WTC11 (cell line): Measurements from ENCODE around the gene AGER. TPM values are rescaled to one million over a fixed set of nuclear protein-coding genes. Genes with fewer than 3 reads are reported as not detected.
A peak's percentile ranks its signal among the peaks of the same experiment; 100 is the strongest.

ENCODE experiments used
- ATAC-seq: fragments of 200-7000 bp; cut with Tn5 transposase; 2 replicates; pipeline ENCODE4 v1.10.0; 2021; ENCODE audit warnings: mild to moderate bottlenecking, moderate library complexity
- CTCF ChIA-PET: fragments of 300-600 bp; sonication (Branson Sonifier 250); formaldehyde crosslinking; loops from one replicate; lab custom pipeline; 2021; ENCODE audit warnings: antibody characterized with exemption; lab: Charles Lee
- POLR2A ChIA-PET: fragments of 350-600 bp; sonication (Branson Sonifier 250); formaldehyde crosslinking; loops from one replicate; lab custom pipeline; 2021; ENCODE audit warnings: antibody characterized with exemption; lab: Charles Lee
- DNase-seq: peaks from one replicate; pipeline ENCODE4 v3.0.0; 2021; ENCODE audit warnings: low spot score
- H3K27ac Mint-ChIP-seq: 2 replicates; pipeline ENCODE4 v1.8.0; 2021; ENCODE audit warnings: mixed read lengths
- H3K27me3 Mint-ChIP-seq: 2 replicates; pipeline ENCODE4 v1.8.0; 2021; ENCODE audit warnings: low read depth, mild to moderate bottlenecking, moderate library complexity, mixed read lengths
- H3K36me3 Mint-ChIP-seq: 2 replicates; pipeline ENCODE4 v1.8.0; 2021; ENCODE audit warnings: mixed read lengths
- H3K4me1 Mint-ChIP-seq: 2 replicates; pipeline ENCODE4 v1.8.0; 2022; ENCODE audit warnings: mixed read lengths
- H3K4me3 Mint-ChIP-seq: 2 replicates; pipeline ENCODE4 v1.8.0; 2021; ENCODE audit warnings: mild to moderate bottlenecking, moderate library complexity, mixed read lengths
- H3K9me3 Mint-ChIP-seq: 2 replicates; pipeline ENCODE4 v1.8.0; 2021; ENCODE audit warnings: mixed read lengths
- ATF1 ChIP-seq: sonication (generic); formaldehyde crosslinking; IDR thresholded peaks from 2 replicates; pipeline ENCODE4 v1.8.1; 2023; ENCODE audit warnings: mild to moderate bottlenecking, moderate library complexity, missing genetic modification reagents
- CTCF ChIP-seq: fragments of 200-600 bp; IDR thresholded peaks from 2 replicates; pipeline ENCODE4 v1.8.0; 2022; ENCODE audit warnings: antibody characterized with exemption
- EMX1 ChIP-seq: fragments of 250-450 bp; sonication (Bioruptor Pico); IDR thresholded peaks from 2 replicates; pipeline ENCODE4 v1.8.0; 2021; ENCODE audit warnings: mild to moderate bottlenecking
- FOXJ3 ChIP-seq: sonication (generic); formaldehyde crosslinking; IDR thresholded peaks from 2 replicates; pipeline ENCODE4 v1.9.0; 2021; ENCODE audit warnings: missing genetic modification reagents, mild to moderate bottlenecking, borderline replicate concordance
- FOXP1 ChIP-seq: sonication (generic); formaldehyde crosslinking; IDR thresholded peaks from 2 replicates; pipeline ENCODE4 v1.8.0; 2022; ENCODE audit warnings: missing genetic modification reagents, mild to moderate bottlenecking, moderate library complexity, borderline replicate concordance
- MLX ChIP-seq: sonication (generic); formaldehyde crosslinking; IDR thresholded peaks from 2 replicates; pipeline ENCODE4 v1.8.1; 2023; ENCODE audit warnings: mild to moderate bottlenecking, missing genetic modification reagents, moderate library complexity
- PRDM15 ChIP-seq: sonication (generic); formaldehyde crosslinking; IDR thresholded peaks from 2 replicates; pipeline ENCODE4 v1.8.0; 2022; ENCODE audit warnings: missing genetic modification reagents
- SMAD3 ChIP-seq: sonication (generic); formaldehyde crosslinking; IDR thresholded peaks from 2 replicates; pipeline ENCODE4 v1.8.0; 2022; ENCODE audit warnings: missing genetic modification reagents, mild to moderate bottlenecking, borderline replicate concordance
- TEAD1 ChIP-seq: sonication (generic); formaldehyde crosslinking; IDR thresholded peaks from 2 replicates; pipeline ENCODE4 v1.8.0; 2022; ENCODE audit warnings: mild to moderate bottlenecking, missing genetic modification reagents
- TEAD4 ChIP-seq: sonication (generic); formaldehyde crosslinking; IDR thresholded peaks from 2 replicates; pipeline ENCODE4 v1.8.0; 2022; ENCODE audit warnings: mild to moderate bottlenecking, missing genetic modification reagents
- ZSCAN18 ChIP-seq: fragments of 250-450 bp; sonication (Bioruptor Pico); IDR thresholded peaks from 2 replicates; pipeline ENCODE4 v2.1.2; 2022; ENCODE audit warnings: mild to moderate bottlenecking, moderate library complexity
- total RNA-seq: library from RNA; stranded (reverse); gene quantifications from 3 replicates; pipeline ENCODE4 v1.2.3, GENCODE V29; 2021

Gene AGER
- total RNA-seq, 1 experiment from 2014 or later = 18.1 TPM

GRCh38 chr6:32149092-32149755 lies 34.8 kb downstream of the AGER start:
- peaks cover 51% of the 10 kb centered on the region for H3K4me1 Mint-ChIP-seq
- ATAC-seq = no peak
- peak overlapping the region; percentile 95 for H3K4me3 Mint-ChIP-seq
- H3K9me3 Mint-ChIP-seq = no peaks in the 10 kb centered on the region
- peaks cover 65% of the 10 kb centered on the region for H3K27me3 Mint-ChIP-seq
- CTCF ChIA-PET = interaction anchor here (0.5 to 2.9 kb wide), 18 partner anchors 8 to 1012 kb away, joined by 3 to 38 read pairs (median 6); partner anchors contain the start of genes ATF6B, EGFL8, FKBPL and TAP2
- TF ChIP-seq CTCF (peak; percentile 30; the same call in 1 of the 2 replicates), ATF1 (CRISPR knock-in tag) (no peak), SMAD3 (CRISPR knock-in tag) (no peak), TEAD4 (CRISPR knock-in tag) (no peak), PRDM15 (CRISPR knock-in tag) (no peak)
- TF ChIP-seq, all 79 proteins: peak for 1
- H3K27ac Mint-ChIP-seq = no peak overlapping the region
- no peaks in the 10 kb centered on the region for H3K36me3 Mint-ChIP-seq
- peak; percentile 25 for DNase-seq
- POLR2A ChIA-PET = interaction anchor here (0.8 to 1.6 kb wide), 3 partner anchors 10 to 28 kb away, joined by 3 to 4 read pairs (median 3); partner anchors contain the start of gene FKBPL

GRCh38 chr6:32148289-32149091 lies 35.6 kb downstream of the AGER start:
- ATAC-seq = peak; percentile 74
- CTCF ChIA-PET = interaction anchor here (0.5 to 2.9 kb wide), 17 partner anchors 10 to 1168 kb away, joined by 3 to 38 read pairs (median 4); partner anchors contain the start of genes ATF6B, EGFL8, FKBPL and TAP2
- Mint-ChIP-seq H3K36me3 (no peaks in the 10 kb centered on the region), H3K4me3 (peak overlapping the region; percentile 95), H3K27me3 (peaks cover 65% of the 10 kb centered on the region), H3K9me3 (no peaks in the 10 kb centered on the region), H3K27ac (peak overlapping the region; percentile 12), H3K4me1 (peaks cover 51% of the 10 kb centered on the region)
- TF ChIP-seq CTCF (peak; percentile 46; the same call in 1 of the 2 replicates), EMX1 (CRISPR knock-in tag) (no peak), TEAD1 (CRISPR knock-in tag) (no peak), FOXJ3 (CRISPR knock-in tag) (no peak), ZSCAN18 (CRISPR knock-in tag) (no peak), FOXP1 (CRISPR knock-in tag) (no peak), MLX (CRISPR knock-in tag) (no peak)
- peak; percentile 96 for DNase-seq
- POLR2A ChIA-PET = interaction anchor here (0.6 to 1.6 kb wide), 4 partner anchors 10 to 735 kb away, joined by 3 to 4 read pairs (median 3); partner anchors contain the start of gene FKBPL
